Smooth muscle cell (in vitro differentiated cells): ENCODE measurements around the gene PARP15. TPM values are rescaled to one million over a fixed set of nuclear protein-coding genes. Genes with fewer than 3 reads are reported as not detected.

ENCODE experiments used
- DNase-seq: peaks from one replicate; lab custom pipeline; 2025; ENCODE audit not compliant: unreplicated experiment; lab: John Stamatoyannopoulos, UW
- H2AFZ ChIP-seq: fragments of 200-600 bp; sonication (generic); 2 replicates; pipeline ENCODE4 v1.6.0; 2016; ENCODE audit warnings: antibody characterized with exemption, low read depth, mild to moderate bottlenecking
- H3F3A ChIP-seq: fragments of 200-600 bp; sonication (generic); 2 replicates; pipeline ENCODE4 v1.6.0; 2017; ENCODE audit warnings: antibody characterized with exemption, low read depth
- H3K27ac ChIP-seq: fragments of 200-600 bp; sonication (generic); 2 replicates; pipeline ENCODE4 v1.5.1; 2016; ENCODE audit warnings: low read depth, mild to moderate bottlenecking
- H3K27me3 ChIP-seq: fragments of 200-600 bp; sonication (generic); 2 replicates; pipeline ENCODE4 v1.6.1; 2016; ENCODE audit warnings: low read depth, mild to moderate bottlenecking
- H3K36me3 ChIP-seq: fragments of 200-600 bp; sonication (generic); 2 replicates; pipeline ENCODE4 v1.5.1; 2016; ENCODE audit warnings: low read depth
- H3K4me1 ChIP-seq: fragments of 200-600 bp; sonication (generic); 2 replicates; pipeline ENCODE4 v1.5.1; 2016; ENCODE audit warnings: low read depth
- H3K4me2 ChIP-seq: fragments of 200-600 bp; sonication (generic); 2 replicates; pipeline ENCODE4 v1.6.0; 2016; ENCODE audit warnings: mild to moderate bottlenecking
- H3K4me3 ChIP-seq: fragments of 200-600 bp; sonication (generic); 2 replicates; pipeline ENCODE4 v1.5.1; 2016; ENCODE audit warnings: mild to moderate bottlenecking
- H3K79me2 ChIP-seq: fragments of 200-600 bp; sonication (generic); 2 replicates; pipeline ENCODE4 v1.6.0; 2016; ENCODE audit warnings: low read depth, mild to moderate bottlenecking
- H3K9ac ChIP-seq: fragments of 200-600 bp; sonication (generic); 2 replicates; pipeline ENCODE4 v1.6.0; 2016; ENCODE audit warnings: low read depth
- H3K9me3 ChIP-seq: fragments of 200-600 bp; sonication (generic); replicated peaks from 2 replicates; pipeline ENCODE4 v1.5.1; 2016; ENCODE audit warnings: low read depth
- H4K20me1 ChIP-seq: fragments of 200-600 bp; sonication (generic); 2 replicates; pipeline ENCODE4 v1.6.0; 2016; ENCODE audit warnings: low read depth
- CTCF ChIP-seq: fragments of 200-600 bp; sonication (generic); IDR thresholded peaks from 2 replicates; pipeline ENCODE4 v1.5.1; 2017; ENCODE audit warnings: borderline replicate concordance, mild to moderate bottlenecking, antibody characterized with exemption; ENCODE audit not compliant: insufficient read depth, poor library complexity, severe bottlenecking
- WGBS: methylation state at CpG from one replicate; pipeline ENCODE4 v1.1.7; 2016; ENCODE audit warnings: low lambda C conversion rate; 5-methylcytosine and 5-hydroxymethylcytosine counted together
- polyA plus RNA-seq: library from polyadenylated mRNA; unstranded; fragments of >200 nt; fragmentation: Nextera tagmentation; extraction: Ambion mirVana; gene quantifications from 2 replicates; pipeline ENCODE4 v1.2.1, GENCODE V29; 2016
- total RNA-seq: library from RNA; depleted of rRNA; stranded (reverse); fragments of >200 nt; gene quantifications from 2 replicates; pipeline ENCODE4 v1.2.3, GENCODE V29; 2014

Gene PARP15
- total and polyA plus RNA-seq, 2 experiments from 2014 or later, result 0.40 TPM; not detected in 1

- Histone ChIP-seq H3K27me3 (no peaks in the 10 kb centered on the region), H3F3A (no peaks in the 10 kb centered on the region), H3K9me3 (no peaks in the 10 kb centered on the region), H3K36me3 (no peaks in the 10 kb centered on the region), H3K9ac (no peak overlapping the region), H4K20me1 (no peaks in the 10 kb centered on the region), H3K4me1 (no peaks in the 10 kb centered on the region), H3K4me3 (no peak overlapping the region), H3K4me2 (no peak overlapping the region), H3K79me2 (no peaks in the 10 kb centered on the region), H3K27ac (no peak overlapping the region), H2AFZ (no peak overlapping the region)
- 89% methylated on average over 4 of the region's 4 CpGs for WGBS
- no peak for DNase-seq
- no peak for TF ChIP-seq CTCF
These were observed 87.9 kb downstream of the PARP15 start for GRCh38 chr3:122665226-122665786.

- DNase-seq, result no peak
- no peak overlapping the region for H3K9ac ChIP-seq
- H3K79me2 ChIP-seq, result no peaks in the 10 kb centered on the region
- no peak for TF ChIP-seq CTCF
- no peak overlapping the region for H3K4me3 ChIP-seq
- no peak overlapping the region for H2AFZ ChIP-seq
- no peaks in the 10 kb centered on the region for H3K9me3 ChIP-seq
- H4K20me1 ChIP-seq, result no peaks in the 10 kb centered on the region
- H3F3A ChIP-seq, result no peaks in the 10 kb centered on the region
- H3K4me1 ChIP-seq, result no peaks in the 10 kb centered on the region
- H3K36me3 ChIP-seq, result no peaks in the 10 kb centered on the region
- no peak overlapping the region for H3K27ac ChIP-seq
- no peak overlapping the region for H3K4me2 ChIP-seq
- no peaks in the 10 kb centered on the region for H3K27me3 ChIP-seq
These were observed 88.4 kb downstream of the PARP15 start for GRCh38 chr3:122665881-122666280.

- H3K9me3 ChIP-seq, result no peaks in the 10 kb centered on the region
- H3K4me3 ChIP-seq, result no peak overlapping the region
- H3K4me1 ChIP-seq, result no peaks in the 10 kb centered on the region
- 79% methylated on average over 8 of the region's 8 CpGs for WGBS
- H3K36me3 ChIP-seq, result no peaks in the 10 kb centered on the region
- no peaks in the 10 kb centered on the region for H3K27me3 ChIP-seq
- no peaks in the 10 kb centered on the region for H4K20me1 ChIP-seq
- H3K4me2 ChIP-seq, result no peak overlapping the region
- no peak for TF ChIP-seq CTCF
- H3F3A ChIP-seq, result no peaks in the 10 kb centered on the region
- no peak for DNase-seq
- H3K79me2 ChIP-seq, result no peaks in the 10 kb centered on the region
- H2AFZ ChIP-seq, result no peak overlapping the region
- H3K27ac ChIP-seq, result no peak overlapping the region
- no peak overlapping the region for H3K9ac ChIP-seq
These were observed 91.7 kb downstream of the PARP15 start for GRCh38 chr3:122668930-122669730.

- no peaks in the 10 kb centered on the region for H3F3A ChIP-seq
- H3K4me1 ChIP-seq, result no peaks in the 10 kb centered on the region
- TF ChIP-seq CTCF, result no peak
- no peak for DNase-seq
- 97% methylated on average over 2 of the region's 2 CpGs for WGBS
- no peaks in the 10 kb centered on the region for H3K9me3 ChIP-seq
- H3K79me2 ChIP-seq, result no peaks in the 10 kb centered on the region
- H3K4me2 ChIP-seq, result no peak overlapping the region
- no peaks in the 10 kb centered on the region for H4K20me1 ChIP-seq
- H2AFZ ChIP-seq, result no peak overlapping the region
- no peaks in the 10 kb centered on the region for H3K36me3 ChIP-seq
- no peak overlapping the region for H3K4me3 ChIP-seq
- no peaks in the 10 kb centered on the region for H3K27me3 ChIP-seq
- H3K27ac ChIP-seq, result no peak overlapping the region
- H3K9ac ChIP-seq, result no peak overlapping the region
These were observed 94.1 kb downstream of the PARP15 start for GRCh38 chr3:122671553-122671952.
